ENCODE measurements around the gene ASB6. TPM values are rescaled to one million over a fixed set of nuclear protein-coding genes. Genes with fewer than 3 reads are reported as not detected.
"Not testable (repeated sequence)": the region's sequence is repeated elsewhere in the genome, so short reads cannot be mapped to it uniquely, and the experiment has no call there.

Gene ASB6
- total RNA-seq, 1 donor, result 20.3 TPM

DNA sequence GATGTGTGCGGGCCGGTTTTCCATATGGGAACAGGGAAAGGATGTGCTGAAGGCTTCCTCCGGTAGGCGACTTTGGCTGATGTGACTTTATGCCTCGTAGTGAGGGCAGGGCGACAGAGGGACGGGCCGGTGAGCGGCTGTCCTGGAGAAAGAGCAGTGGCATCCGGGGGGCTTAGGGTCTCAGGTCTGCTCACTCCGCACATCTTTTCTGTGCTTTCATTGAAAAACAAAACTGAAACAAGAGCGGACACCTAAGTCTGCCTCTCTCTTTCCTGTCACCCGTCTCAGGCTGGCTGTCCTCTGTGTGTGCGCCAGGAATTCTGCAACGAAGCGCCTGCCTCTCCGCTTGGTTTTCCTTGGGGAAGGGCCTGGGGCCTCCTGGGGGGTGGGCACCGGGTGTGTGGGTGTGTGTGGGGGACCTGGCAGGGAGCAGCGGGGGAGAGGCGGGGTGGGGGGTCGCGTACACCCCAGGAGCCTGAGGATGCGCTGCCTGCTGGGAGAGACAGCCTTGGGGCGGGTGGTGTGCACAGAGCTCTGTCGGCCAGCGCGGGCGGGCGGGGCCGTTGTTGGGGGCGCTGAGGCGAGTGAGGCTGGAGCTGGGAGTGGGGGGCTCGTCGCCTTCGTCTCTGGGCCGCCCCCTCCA lies 22.9 kb upstream of the ASB6 start:
- TF ChIP-seq, protein P1, sequence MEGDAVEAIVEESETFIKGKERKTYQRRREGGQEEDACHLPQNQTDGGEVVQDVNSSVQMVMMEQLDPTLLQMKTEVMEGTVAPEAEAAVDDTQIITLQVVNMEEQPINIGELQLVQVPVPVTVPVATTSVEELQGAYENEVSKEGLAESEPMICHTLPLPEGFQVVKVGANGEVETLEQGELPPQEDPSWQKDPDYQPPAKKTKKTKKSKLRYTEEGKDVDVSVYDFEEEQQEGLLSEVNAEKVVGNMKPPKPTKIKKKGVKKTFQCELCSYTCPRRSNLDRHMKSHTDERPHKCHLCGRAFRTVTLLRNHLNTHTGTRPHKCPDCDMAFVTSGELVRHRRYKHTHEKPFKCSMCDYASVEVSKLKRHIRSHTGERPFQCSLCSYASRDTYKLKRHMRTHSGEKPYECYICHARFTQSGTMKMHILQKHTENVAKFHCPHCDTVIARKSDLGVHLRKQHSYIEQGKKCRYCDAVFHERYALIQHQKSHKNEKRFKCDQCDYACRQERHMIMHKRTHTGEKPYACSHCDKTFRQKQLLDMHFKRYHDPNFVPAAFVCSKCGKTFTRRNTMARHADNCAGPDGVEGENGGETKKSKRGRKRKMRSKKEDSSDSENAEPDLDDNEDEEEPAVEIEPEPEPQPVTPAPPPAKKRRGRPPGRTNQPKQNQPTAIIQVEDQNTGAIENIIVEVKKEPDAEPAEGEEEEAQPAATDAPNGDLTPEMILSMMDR (IDR thresholded peaks at IDR 0.05; ENCODE audit: insufficient read depth, low read depth, low read length), result no peak
- H3K4me3 ChIP-seq (ENCODE audit: low read depth, low read length), result peak overlapping the region; percentile 46
- no peak for DNase-seq (ENCODE audit: low read depth)

DNA sequence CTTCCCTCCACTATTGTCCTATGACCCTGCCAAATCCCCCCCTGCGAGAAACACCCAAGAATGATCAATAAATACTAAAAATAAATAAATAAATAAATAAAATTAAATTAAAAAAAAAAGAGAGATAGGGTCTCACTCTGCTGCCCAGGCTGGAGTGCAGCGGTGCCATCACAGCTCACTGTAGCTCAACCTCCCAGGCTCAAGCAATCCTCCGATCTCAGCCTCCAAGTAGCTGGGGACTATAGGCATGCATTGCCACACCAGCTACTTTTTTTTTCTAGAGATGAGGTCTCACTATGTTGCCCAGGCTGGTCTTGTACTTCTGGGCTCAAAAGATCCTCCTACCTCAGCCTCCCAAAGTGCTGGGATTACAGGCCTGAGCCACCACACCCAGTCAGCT lies 20.3 kb upstream of the ASB6 start:
- not testable (repeated sequence) for H3K4me3 ChIP-seq (ENCODE audit: low read depth, low read length); DNase-seq (ENCODE audit: low read depth)

- DNase-seq (ENCODE audit: low read depth), result no peak
- no peak overlapping the region for H3K4me3 ChIP-seq (ENCODE audit: low read depth, low read length)
- TF ChIP-seq, protein P1 (IDR thresholded peaks at IDR 0.05; ENCODE audit: insufficient read depth, low read depth, low read length), result no peak
Observed at GRCh38 chr9:129661029-129661428, 19.1 kb upstream of the ASB6 start.

- peak; percentile 53 for DNase-seq (ENCODE audit: low read depth)
- TF ChIP-seq, protein P1 (IDR thresholded peaks at IDR 0.05; ENCODE audit: insufficient read depth, low read depth, low read length), result no peak
- no peak overlapping the region for H3K4me3 ChIP-seq (ENCODE audit: low read depth, low read length)
Observed at GRCh38 chr9:129656795-129657390, 14.9 kb upstream of the ASB6 start.

DNA sequence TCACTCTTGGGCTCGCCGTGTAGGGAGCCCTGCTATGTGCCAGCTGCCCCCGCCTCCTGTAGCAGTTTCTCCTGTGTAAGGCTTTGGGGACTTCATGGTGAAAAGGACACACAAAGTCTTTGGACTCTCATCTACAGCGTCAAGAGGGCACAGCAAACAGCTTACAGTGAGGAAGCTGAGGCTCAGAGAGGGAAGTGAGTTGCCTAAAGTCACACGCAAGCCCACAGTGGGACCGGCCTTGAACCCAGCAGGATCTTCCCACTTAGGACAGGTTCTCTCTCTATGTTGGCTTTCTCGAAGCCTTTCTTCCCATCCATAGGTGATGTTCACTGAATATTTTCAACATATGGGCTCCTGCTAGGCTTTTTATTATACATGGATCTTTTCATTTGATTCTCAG lies 13.7 kb upstream of the ASB6 start:
- DNase-seq (ENCODE audit: low read depth), result no peak
- TF ChIP-seq, protein P1 (IDR thresholded peaks at IDR 0.05; ENCODE audit: insufficient read depth, low read depth, low read length), result no peak
- no peak overlapping the region for H3K4me3 ChIP-seq (ENCODE audit: low read depth, low read length)

- TF ChIP-seq, protein P1 (IDR thresholded peaks at IDR 0.05; ENCODE audit: insufficient read depth, low read depth, low read length), result no peak
- H3K4me3 ChIP-seq (ENCODE audit: low read depth, low read length), result no peak overlapping the region
- DNase-seq (ENCODE audit: low read depth), result no peak
Observed at GRCh38 chr9:129655154-129655553, 13.2 kb upstream of the ASB6 start.

GRCh38 chr9:129654554-129655040 lies 12.6 kb upstream of the ASB6 start:
- no peak for DNase-seq (ENCODE audit: low read depth)
- TF ChIP-seq, protein P1 (IDR thresholded peaks at IDR 0.05; ENCODE audit: insufficient read depth, low read depth, low read length), result no peak

More at GRCh38 chr9:129654554-129655040, 12.6 kb upstream of the ASB6 start:
- H3K4me3 ChIP-seq (ENCODE audit: low read depth, low read length), result no peak overlapping the region
